GM19099 (cell line): Measurements from ENCODE around the gene DGAT2.

Experiments
- POLR2A ChIP-seq: IDR thresholded peaks from 3 replicates; pipeline ENCODE4 v1.6.1; 2011; ENCODE audit warnings: low read depth; ENCODE audit not compliant: insufficient read length; ENCODE audit errors: extremely low read depth

DGAT2 gene

DNA sequence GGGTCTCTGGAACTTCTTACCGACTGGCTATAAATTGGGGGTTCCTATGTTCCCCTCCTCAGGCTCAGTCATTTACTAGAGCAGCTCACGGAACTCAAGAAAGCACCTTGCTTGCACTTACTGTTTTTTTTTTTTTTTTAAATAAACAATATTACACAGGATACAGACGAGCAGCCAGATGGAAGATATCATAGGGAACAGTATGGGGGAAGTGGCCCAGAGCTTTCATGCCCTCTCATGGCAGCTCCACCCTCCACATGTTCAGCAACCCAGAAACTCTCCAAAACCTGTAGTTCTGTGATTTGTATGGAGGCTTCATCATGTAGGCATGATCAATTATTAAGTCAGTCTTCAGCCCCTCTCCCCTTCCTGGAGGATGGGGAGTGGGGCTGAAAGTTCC lies 54.0 kb downstream of the DGAT2 start:
- TF ChIP-seq POLR2A, result no peak

DNA sequence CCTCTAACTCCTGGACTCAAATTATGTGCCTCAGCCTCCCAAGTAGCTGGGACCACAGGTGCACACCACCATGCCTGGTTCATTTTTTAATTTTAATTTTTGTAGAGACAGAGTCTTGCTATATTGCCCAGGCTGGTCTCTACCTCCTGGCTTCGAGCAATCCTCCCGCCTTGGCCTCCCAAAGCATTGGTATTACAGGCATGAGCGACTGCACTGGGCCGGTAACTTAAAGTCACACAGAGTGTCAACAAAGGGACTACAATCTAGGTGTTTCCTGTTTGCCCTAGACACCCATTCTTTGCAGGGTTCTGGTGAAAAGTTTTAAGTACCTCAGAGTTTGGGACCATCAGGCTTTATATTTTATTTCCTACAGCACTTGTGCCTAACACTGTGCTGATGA lies 54.8 kb downstream of the DGAT2 start:
- TF ChIP-seq POLR2A, result no peak

DNA sequence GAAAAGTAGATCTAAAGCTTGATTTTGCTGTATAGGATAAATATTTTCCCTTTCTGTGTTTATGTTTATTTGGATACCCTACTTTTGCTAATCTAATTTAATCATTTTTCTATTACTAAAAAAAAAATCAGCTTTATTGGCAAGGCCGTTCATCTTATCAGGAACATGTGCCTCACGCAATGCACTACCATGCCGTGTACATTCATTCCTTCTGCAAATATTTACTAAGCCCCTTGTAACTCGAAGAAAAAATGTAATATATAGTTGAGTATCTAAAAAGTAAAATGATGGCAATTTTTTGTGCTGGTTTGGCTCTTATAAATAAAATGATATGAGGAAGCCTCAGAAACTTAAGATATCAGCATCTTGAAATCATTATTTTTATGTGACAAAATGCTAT lies 55.4 kb downstream of the DGAT2 start:
- TF ChIP-seq POLR2A, result no peak

DNA sequence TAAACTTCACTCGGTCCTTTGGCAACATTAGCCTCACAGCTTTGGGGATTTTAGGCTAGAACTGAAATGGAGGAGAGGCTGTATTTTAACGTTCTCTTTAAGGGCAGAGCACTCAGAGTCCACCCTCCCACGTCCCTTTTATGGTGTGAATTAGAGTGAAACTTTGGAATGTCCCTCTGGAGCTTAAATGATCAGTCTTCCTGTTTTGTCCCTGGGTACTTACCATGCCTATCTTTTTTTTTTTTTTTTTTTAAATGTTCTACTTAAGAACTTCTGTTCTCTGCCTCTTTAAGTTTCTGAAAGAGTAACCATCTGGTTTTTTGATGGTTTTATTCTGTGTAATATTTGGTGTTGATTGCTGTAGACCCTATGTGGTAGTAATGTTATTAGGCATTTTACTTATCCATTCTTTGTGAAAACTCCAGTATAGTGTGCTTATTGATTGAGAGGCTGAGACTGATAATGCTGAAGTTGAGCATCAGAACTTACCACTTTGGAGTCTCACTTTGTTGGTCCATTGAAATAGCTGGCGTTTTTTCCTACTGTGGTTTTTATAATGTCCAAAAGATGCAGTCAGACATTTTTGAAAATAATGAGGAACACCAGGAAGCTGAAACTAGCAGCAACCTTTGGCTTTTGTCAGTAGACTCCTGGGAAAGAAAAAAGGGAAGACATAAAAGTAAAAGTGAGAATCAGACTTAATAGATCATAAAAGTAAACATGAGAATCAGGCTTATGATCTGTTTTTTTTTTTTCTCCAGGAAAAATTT lies 58.1 kb downstream of the DGAT2 start:
- TF ChIP-seq POLR2A, result no peak

DNA sequence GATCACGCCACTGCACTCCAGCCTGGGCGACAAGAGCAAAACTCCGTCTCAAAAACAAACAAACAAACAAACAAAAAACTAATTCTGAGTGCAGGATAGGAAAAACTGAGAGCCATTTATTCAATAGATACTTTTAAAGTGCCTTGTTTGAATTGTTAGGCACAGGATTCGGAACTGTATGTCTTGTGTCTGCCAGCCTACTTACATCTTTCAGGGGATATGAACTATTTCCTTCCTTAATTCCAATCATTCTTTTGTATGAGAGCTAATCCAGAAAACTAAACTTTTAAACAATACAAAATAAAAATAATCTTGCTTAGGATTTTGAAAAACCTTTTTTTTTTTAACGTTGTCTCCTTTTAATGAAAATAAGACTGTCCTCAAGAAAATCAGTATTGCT lies 59.0 kb downstream of the DGAT2 start:
- TF ChIP-seq POLR2A, result no peak

DNA sequence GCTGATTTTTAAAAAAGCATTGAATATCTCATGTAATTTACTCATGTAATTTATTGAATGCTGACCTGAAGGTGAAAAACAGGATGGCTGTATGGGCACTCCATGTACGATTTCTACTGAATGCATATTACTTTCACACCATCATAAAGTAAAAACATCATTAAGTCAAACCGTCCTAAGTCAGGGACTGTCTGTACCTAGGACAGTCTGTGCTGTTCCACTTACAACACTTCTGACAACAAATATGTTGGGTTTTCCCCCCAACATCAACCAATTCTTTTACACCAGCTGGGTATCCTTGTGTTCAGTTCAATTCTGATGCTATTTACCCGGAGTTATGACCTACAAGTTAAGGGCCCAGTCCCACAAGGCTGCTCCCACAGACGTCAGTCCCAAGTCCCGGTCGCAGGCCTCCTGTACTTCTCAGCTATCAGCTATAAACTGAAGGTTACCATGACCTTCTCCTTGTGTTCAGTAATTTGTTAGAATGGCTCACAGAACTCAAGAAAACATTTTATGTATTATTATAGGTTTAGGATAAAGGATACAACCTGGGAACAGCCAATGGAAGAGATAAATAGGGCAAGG lies 63.4 kb downstream of the DGAT2 start:
- TF ChIP-seq POLR2A, result no peak

DNA sequence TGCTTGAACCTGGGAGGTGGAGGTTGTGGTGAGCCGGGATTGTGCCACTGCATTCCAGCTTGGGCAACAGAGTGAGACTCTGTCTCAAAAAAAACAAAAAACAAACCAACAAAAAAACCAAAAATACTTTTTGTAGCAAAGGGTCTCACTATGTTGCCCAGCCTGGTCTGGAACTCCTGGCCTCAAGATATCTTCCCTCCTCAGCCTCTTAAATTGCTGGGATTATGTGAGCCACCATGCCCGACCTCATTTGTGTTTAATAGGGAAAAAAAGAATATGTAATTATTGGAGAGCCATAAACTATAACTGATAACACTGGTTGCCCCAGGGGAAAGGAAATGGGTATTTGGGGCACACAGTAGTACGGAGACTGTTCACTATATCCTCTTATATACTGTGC lies 66.2 kb downstream of the DGAT2 start:
- TF ChIP-seq POLR2A, result no peak

DNA sequence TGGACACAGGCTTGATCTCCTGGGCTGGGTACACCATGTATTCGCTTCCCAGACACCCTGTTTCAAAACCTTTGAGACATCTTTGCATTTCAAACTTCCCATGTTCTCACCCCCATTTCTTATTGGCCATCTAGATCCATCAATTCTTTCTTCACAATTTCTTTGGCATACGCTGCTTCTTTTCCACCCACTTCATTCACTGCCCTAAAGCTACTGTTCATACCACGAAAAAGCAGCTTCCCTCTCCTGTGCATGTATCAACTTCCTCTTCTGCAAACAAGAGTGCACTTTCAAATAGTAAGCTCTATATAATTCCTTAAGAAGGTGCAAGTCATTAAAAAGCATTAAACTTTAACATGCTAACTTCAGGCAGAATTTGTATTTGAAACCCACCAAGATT lies 67.8 kb downstream of the DGAT2 start:
- no peak for TF ChIP-seq POLR2A

DNA sequence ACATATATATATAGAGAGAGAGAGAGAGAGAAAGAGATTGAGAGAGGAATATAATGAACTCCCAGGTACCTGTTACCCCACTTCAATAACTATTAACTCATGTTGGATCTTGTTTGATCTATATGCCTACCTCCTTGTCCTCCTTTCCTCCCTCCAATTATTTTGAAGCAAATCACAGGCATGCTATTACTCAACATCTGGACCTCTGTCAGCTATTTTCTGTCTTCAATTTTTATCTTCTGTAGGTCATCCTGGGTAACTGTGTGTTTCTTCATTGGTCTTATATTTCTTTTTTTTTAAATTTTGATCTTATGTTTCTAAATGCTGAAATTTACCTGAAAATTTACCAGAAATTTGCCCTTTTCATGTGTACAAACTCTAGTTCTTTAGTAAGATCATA lies 71.3 kb downstream of the DGAT2 start:
- no peak for TF ChIP-seq POLR2A

DNA sequence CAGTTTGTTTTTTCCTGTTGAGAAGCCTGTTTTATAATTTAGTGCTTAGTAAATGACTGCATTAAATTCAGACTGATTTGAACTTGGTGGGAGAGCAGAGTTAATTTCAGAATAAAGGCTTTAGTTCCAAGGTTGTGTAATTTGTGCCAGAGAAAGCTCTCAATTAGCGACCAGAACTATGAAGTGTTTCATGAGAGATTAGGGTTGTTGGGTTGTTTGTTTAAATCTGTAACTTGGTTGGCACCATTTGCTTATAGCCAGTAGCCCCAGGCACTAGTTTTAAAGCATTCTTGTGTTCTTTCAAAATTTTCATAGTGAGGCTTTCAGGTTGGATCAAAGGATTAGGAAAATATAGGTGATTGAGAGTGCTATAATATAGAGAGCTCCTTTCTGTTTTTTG lies 71.9 kb downstream of the DGAT2 start:
- no peak for TF ChIP-seq POLR2A

DNA sequence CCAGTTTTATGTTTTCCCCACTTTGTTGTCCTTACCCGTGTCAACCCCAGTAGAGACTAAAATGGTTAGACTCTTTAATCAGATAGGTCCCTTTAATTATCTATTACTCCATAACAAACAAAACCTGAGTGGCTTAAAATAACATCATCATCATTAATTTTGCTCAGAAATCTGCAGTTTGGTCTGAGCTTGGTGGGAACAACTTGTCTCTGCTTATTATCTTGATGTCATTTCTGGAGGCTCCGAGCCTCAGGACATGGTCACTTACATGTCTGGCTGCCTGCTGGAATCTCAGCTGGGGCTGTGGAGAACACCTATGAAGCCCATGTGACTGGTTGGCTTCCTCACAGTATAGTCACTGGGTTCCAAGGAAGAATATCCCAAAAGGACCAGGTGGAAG lies 73.2 kb downstream of the DGAT2 start:
- no peak for TF ChIP-seq POLR2A

DNA sequence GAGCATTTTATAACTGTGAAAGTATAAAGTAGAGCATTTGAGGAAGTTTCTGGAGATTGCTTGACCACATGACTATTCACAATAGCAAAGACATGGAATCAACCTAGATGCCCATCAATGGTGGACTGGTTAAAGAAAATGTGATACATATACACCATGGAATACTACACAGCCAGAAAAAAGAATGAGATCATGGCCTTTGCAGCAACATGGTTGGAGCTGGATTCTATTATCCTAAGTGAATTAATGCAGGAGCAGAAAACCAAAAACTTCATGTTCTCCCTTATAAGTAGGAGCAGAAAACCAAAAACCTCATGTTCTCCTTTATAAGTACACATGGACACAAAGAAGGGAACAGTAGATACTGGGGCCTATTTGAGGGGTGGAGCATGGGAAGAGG lies 76.7 kb downstream of the DGAT2 start:
- no peak for TF ChIP-seq POLR2A

DNA sequence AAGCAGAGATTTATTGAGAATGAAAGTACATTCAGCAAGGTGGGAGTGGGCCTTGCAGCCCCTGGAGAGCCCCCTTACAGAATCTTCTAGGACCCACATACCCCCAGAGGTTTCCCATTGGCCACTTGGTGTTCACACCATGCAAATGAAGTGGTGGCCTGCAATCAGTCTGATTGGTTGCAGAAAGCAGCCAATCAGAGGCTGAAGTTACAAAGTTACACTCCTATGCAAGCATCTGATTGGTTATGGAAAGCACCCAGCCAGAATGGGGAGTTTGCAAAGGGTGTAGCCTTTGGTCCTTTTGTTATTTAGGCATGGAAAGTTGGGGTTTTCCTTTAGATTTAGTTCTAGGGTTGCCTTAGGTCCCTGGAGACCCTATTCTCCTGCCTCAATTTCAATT lies 81.3 kb downstream of the DGAT2 start:
- TF ChIP-seq POLR2A, result no peak

DNA sequence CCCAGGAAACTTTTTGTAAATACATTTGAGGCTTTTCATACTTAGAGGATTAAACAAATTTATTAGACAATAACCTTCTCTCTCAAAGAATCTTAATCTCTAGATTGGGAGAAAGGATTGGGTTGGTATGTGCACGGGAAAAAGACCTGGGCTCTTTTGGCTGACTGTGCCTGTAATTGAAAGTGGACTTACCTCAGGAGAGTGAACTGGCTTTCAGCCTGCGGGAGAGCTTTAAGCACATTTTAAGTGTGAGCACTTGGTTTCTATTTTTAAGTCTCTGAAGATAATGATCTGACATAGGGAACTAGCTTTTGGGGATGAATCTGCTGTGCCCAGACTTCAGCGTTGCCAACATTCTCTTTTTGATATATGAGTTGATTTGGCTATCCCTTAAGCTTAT lies 82.2 kb downstream of the DGAT2 start:
- TF ChIP-seq POLR2A, result no peak
